ENCODE data around the gene TBRG4.

TBRG4 gene

DNA sequence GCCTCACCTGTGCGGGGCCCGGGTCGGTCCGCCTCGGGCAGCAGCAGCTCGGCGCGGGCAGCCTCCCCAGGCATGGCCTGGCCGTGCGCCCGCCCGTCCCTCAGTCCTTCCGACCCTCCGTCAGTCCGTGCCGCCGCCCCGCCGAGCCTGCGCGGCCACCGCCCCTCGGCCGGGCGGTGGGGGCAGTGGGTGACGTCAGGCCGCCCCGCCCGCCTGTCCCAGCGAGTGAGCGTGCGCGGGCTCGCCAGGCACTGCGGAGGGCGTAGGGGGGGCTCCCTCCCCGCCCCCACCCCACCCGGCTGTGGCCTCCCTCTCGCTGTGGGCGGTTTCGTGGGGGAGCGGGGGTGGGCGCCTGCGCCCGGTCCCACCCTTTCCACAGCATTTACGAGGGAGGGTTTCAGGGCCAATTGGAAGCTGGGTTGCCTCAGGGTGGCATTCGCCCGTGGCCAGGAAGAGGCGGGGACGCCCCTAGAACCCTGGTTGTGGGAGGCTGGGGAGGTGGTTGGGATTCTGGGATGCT lies 22.6 kb downstream of the TBRG4 start, which contains the start of gene NACAD:
Gene NACAD (minus strand): TSS at position 149 of the 520 bp plus-strand sequence. CDS start 75 bp downstream, at position 74.
- TF ChIP-seq, protein P1, sequence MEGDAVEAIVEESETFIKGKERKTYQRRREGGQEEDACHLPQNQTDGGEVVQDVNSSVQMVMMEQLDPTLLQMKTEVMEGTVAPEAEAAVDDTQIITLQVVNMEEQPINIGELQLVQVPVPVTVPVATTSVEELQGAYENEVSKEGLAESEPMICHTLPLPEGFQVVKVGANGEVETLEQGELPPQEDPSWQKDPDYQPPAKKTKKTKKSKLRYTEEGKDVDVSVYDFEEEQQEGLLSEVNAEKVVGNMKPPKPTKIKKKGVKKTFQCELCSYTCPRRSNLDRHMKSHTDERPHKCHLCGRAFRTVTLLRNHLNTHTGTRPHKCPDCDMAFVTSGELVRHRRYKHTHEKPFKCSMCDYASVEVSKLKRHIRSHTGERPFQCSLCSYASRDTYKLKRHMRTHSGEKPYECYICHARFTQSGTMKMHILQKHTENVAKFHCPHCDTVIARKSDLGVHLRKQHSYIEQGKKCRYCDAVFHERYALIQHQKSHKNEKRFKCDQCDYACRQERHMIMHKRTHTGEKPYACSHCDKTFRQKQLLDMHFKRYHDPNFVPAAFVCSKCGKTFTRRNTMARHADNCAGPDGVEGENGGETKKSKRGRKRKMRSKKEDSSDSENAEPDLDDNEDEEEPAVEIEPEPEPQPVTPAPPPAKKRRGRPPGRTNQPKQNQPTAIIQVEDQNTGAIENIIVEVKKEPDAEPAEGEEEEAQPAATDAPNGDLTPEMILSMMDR (IDR thresholded peaks at IDR 0.05) = no peak

GRCh38 chr7:45088146-45088701 lies 23.3 kb downstream of the TBRG4 start:
- TF ChIP-seq, protein P1 (IDR thresholded peaks at IDR 0.05) = no peak

GRCh38 chr7:45087301-45088145 lies 24.0 kb downstream of the TBRG4 start:
- TF ChIP-seq, protein P1 (IDR thresholded peaks at IDR 0.05) = no peak

DNA sequence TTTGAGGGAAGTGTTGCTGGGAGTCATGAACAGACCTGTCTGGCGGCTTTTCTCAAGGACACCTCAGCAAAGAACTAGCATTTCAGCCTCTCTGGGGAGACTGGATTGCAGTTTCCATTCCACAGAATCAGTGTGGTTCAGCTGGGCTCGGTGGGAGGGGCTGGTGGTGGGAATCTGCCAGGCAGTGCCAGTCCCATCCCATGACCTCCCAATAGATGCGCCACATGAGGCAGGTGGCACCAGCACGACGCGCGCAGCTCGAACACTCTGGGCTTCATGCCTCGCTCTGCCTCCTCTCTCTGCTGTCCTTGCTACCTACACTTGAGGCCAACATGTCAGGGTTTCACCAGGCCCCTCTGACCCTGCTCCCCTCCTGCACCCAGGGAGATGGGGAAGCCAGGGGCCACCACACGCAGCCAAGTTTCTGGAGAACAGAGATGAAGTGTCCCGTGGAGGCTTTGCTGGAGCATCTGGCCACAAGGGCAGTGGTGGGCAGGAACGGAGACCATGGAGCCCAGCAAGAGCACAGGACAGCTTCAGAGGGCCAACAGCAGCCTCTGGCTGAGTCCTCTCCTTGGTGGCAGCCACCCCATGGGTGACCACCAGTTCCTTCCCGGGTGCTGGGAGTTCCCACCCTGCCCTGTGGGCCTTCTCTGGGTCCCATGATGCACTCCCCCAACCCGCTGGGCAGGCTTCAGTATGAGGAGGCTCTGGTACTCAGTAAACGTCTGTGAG lies 25.0 kb downstream of the TBRG4 start:
- TF ChIP-seq, protein P1 (IDR thresholded peaks at IDR 0.05) = no peak

DNA sequence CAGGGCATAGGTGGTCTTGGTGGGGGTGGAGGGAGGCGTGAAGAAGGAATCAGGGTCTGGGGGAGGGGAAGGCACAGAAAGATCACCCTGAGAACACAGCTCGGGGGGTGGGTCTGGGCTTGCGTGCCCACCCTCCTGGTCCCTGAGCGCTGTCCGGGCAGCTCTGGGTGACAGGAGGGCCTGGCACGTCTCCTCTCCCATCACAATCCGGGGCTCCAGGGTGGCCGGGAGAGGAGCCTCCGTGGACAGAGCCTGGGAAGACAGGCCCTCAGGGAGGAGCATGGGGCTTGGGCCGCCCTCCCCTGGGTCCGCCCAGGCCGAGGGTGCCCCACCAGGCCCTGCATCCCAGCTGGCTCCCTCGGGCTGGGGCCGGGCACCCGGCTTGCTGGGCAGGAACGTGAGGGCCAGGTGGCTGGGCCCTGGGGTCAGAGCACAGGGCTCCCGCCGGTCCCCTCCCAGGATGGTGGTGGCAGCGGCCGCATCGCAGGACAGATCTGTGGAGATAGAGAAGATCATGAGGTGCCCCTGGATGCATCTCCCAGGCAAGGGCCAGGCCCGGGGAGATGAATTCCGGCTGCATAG lies 25.8 kb downstream of the TBRG4 start:
- TF ChIP-seq, protein P1 (IDR thresholded peaks at IDR 0.05) = no peak

DNA sequence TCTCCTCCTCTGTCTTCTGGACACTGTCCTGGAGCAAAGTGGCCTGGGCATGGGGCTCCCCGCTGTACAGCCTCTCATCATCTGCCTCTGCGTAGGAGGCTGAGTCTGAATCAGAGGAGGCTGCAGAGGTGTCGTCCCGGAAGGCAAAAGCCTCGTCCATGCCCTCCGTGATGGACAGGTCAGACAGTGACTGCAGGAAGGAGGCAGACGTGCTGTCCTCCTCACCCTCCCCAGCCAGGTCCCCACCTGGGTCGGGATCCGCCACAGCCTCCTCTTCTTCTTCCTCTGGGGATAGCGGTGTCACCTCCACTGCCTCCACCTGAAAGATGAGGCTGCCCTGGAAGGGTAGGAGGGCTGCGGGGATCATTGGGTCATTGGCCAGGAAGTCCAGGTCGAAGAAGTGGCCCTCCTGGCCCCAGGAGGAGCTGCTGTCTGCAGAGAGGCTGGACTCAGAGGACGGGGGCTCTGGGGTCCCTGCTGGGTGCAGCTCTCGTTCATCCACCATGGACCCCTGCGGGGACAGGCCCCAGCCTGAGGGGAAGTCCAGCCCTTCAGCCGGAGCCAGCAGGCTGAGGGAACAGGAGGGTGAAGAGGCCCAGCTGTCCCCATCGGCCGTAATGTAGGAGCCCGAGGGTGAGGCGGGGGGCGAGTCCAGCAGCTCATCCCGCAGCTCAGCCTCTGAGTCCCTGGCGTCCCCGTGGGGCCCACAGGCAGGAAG lies 26.4 kb downstream of the TBRG4 start:
- TF ChIP-seq, protein P1 (IDR thresholded peaks at IDR 0.05) = no peak

All from LNCAP (cell line).